Chondrocyte (in vitro differentiated cells): ENCODE measurements around the gene TFF3. TPM values are rescaled to one million over a fixed set of nuclear protein-coding genes. Genes with fewer than 3 reads are reported as not detected.

Experiments
- DNase-seq: peaks from one replicate; pipeline ENCODE4 v3.0.0; 2021; ENCODE audit warnings: mixed read lengths, low spot score
- H3K27ac Mint-ChIP-seq: one replicate; pipeline ENCODE4 v1.8.0; 2021; ENCODE audit warnings: mild to moderate bottlenecking, moderate library complexity, mixed read lengths; ENCODE audit not compliant: unreplicated experiment
- H3K27me3 Mint-ChIP-seq: 2 replicates; pipeline ENCODE4 v1.8.0; 2021; ENCODE audit warnings: low read depth, mixed read lengths
- H3K36me3 Mint-ChIP-seq: 2 replicates; pipeline ENCODE4 v1.8.0; 2021; ENCODE audit warnings: low read depth, mixed read lengths
- H3K4me1 Mint-ChIP-seq: 2 replicates; pipeline ENCODE4 v1.8.0; 2021; ENCODE audit warnings: low read depth, mild to moderate bottlenecking, mixed read lengths
- H3K4me3 Mint-ChIP-seq: one replicate; pipeline ENCODE4 v1.8.0; 2021; ENCODE audit warnings: mild to moderate bottlenecking, moderate library complexity, mixed read lengths; ENCODE audit not compliant: unreplicated experiment
- H3K9me3 Mint-ChIP-seq: 2 replicates; pipeline ENCODE4 v1.8.0; 2021; ENCODE audit warnings: low read depth, mixed read lengths
- total RNA-seq: library from RNA; stranded (reverse); gene quantifications from 3 replicates; pipeline ENCODE4 v1.2.1, GENCODE V29; 2021
- TF ChIP-seq, protein P1 (sequence below): fragments of 200-600 bp; sonication (generic); IDR thresholded peaks from 2 replicates; pipeline ENCODE4 v1.5.0; 2021; ENCODE audit warnings: antibody characterized with exemption, mild to moderate bottlenecking, moderate library complexity

The TFF3 gene
- total RNA-seq, 1 donor from 2014 or later: 1.3 TPM

DNA sequence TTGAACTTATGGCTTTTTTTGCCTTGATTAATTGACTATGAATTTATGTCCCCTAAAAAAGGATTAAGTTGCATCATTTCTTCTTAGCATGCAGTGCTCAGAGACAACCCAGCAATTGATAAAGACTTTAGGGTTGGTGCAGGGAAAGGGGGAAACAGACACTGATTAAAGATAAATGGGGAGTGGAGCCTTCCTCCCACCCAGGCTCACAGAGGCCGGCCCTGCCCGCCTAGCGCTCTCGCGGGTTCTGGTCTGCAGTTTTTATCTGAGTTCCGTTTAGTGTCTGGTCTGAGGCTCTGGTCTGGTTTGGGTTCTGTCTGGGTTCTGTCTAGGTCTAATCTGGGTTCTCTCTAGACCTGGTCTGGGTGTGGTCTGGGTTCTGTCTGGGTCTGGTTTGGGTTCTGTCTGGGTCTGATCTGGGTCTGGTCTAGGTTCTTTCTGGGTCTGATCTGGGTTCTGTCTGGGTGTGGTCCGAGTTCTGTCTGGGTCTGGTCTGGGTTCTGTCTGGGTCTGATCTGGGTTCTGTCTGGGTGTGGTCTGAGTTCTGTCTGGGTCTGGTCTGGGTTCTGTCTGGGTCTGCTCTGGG is 48.1 kb downstream of the TFF3 start:
- Mint-ChIP-seq H3K9me3 (no peaks in the 10 kb centered on the region), H3K4me3 (no peak overlapping the region), H3K27ac (no peak overlapping the region), H3K27me3 (peaks cover 2% of the 10 kb centered on the region), H3K36me3 (no peaks in the 10 kb centered on the region), H3K4me1 (peaks cover 17% of the 10 kb centered on the region)
- DNase-seq: no peak
- TF ChIP-seq, protein P1, sequence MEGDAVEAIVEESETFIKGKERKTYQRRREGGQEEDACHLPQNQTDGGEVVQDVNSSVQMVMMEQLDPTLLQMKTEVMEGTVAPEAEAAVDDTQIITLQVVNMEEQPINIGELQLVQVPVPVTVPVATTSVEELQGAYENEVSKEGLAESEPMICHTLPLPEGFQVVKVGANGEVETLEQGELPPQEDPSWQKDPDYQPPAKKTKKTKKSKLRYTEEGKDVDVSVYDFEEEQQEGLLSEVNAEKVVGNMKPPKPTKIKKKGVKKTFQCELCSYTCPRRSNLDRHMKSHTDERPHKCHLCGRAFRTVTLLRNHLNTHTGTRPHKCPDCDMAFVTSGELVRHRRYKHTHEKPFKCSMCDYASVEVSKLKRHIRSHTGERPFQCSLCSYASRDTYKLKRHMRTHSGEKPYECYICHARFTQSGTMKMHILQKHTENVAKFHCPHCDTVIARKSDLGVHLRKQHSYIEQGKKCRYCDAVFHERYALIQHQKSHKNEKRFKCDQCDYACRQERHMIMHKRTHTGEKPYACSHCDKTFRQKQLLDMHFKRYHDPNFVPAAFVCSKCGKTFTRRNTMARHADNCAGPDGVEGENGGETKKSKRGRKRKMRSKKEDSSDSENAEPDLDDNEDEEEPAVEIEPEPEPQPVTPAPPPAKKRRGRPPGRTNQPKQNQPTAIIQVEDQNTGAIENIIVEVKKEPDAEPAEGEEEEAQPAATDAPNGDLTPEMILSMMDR: no peak

DNA sequence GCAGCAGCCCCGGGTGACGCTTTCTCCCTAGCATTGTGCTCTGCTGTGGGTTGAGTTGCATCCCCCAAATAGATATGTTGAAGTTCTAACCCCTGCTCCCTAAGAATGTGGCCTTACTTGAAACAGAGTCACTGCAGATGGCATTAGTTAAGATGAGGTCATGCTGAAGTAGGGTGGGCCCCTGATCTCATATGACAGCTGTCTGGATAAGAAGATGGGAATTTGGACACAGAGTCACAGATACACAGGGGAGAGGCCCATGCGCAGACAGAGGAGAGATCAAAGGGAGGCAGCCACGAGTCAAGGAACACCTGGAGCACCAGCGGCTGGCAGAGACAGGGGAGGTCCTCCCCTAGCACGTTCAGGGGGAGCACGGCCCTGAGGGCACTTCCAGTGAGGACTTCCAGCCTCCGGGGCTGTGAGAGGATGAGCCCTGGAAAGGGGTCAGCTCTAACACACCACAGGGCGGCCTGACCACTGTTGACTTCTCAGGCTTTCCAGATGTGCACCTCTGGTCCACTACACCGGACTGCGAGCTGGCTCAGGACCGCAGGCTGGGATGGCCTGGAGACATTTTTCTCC is 49.9 kb downstream of the TFF3 start:
- Mint-ChIP-seq H3K9me3 (no peaks in the 10 kb centered on the region), H3K27ac (no peak overlapping the region), H3K36me3 (no peaks in the 10 kb centered on the region), H3K4me3 (no peak overlapping the region), H3K4me1 (peaks cover 34% of the 10 kb centered on the region), H3K27me3 (no peaks in the 10 kb centered on the region)
- TF ChIP-seq, protein P1: no peak
- no peak for DNase-seq

DNA sequence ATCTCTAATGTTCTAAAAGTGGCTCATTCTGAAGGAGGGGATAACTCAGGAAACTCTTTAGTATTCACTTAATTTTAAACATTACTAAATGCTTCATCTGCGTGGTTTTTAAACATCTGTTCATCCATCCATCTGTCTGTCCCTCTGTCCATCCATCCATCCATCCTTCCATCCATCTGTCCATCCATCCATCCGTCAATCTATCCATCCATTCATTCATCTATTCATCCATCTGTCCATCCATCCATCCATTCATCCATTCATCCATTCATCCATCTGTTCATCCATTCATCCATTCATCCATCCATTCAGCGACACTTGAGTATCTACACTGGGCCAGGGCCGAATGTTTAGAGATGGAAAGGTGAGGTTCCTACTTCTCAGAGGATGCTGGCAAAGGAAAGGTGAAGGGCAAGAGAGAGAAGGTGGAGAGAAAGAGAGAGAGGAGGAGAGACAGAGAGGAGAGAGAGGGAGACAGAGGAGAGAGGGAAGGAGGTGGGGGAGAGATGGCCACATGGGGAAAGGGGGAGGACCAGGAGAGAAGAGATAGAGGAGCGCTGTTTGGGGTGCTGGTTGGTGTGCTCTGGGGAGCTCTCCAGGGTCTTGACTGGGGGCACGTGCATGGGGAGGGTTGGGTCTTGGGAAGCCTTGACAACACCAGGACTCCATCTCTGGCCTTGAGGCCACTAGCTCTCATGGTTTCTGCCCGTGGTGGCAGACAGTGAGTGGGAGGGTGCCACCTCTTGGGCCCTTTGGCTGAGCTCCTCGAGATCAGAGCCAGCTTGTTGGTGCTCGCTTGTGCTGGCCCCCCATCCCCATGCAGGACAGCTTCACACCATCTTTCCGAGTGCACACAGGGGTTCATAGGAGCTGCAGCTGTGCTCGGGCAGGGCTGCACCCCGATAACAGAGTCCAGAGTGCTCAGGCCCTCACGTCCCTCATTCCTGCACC is 50.7 kb downstream of the TFF3 start:
- TF ChIP-seq, protein P1: no peak
- Mint-ChIP-seq H3K4me3 (no peak overlapping the region), H3K9me3 (no peaks in the 10 kb centered on the region), H3K36me3 (no peaks in the 10 kb centered on the region), H3K27me3 (no peaks in the 10 kb centered on the region), H3K4me1 (peaks cover 34% of the 10 kb centered on the region), H3K27ac (no peak overlapping the region)
- DNase-seq: no peak

DNA sequence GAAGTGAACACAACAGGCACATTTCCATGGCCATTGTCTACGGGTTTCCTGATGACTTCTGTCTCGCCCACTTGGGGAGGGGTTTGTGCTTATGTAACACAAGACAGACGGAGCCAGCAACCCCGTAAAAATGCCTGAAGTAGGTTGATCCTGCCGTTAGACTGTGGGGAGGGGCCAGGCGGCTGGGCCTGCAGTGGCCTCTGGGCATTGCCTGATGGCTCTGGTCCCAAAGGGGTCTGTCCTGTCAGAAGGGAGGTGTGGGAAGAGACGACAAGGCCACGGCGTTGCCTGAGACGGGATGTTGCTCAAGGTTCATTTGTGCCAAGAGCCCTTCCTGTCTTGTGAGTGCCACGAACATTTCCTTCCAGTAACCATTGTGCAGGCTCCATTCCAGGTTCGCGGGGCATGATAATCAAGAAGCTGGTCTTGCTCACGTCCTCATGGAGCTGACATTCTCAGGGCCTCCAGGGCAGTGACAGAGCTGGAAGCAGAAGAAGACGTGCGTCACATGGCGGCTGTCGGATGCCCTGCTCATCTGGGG is 51.5 kb downstream of the TFF3 start:
- DNase-seq: peak; percentile 75
- Mint-ChIP-seq H3K4me3 (no peak overlapping the region), H3K9me3 (no peaks in the 10 kb centered on the region)

More for the DNA sequence above, 51.5 kb downstream of the TFF3 start:
- Mint-ChIP-seq H3K27me3 (no peaks in the 10 kb centered on the region), H3K36me3 (no peaks in the 10 kb centered on the region), H3K4me1 (peaks cover 41% of the 10 kb centered on the region), H3K27ac (peak overlapping the region; percentile 97)
- TF ChIP-seq, protein P1: no peak
